Prostate gland (tissue), 2 donors: Measurements from ENCODE around the gene TMPRSS2.

Experiments
- CTCF ChIP-seq, 4 experiments: fragments of 200-600 bp in 2 of 4; fragments of 450-650 bp in 2 of 4; sonication (generic) in 2 of 4; IDR thresholded peaks; 1 replicate in 3 of 4; 2 replicates in 1 of 4; pipeline ENCODE4 v1.5.1; 2016 to 2019; ENCODE audit warnings: antibody characterized with exemption in 4 of 4, mild to moderate bottlenecking in 2 of 4, moderate library complexity in 2 of 4
- POLR2AphosphoS5 ChIP-seq: sonication (generic); formaldehyde crosslinking; IDR thresholded peaks from one replicate; pipeline ENCODE4 v1.6.1; 2017; ENCODE audit warnings: antibody characterized with exemption

DNA sequence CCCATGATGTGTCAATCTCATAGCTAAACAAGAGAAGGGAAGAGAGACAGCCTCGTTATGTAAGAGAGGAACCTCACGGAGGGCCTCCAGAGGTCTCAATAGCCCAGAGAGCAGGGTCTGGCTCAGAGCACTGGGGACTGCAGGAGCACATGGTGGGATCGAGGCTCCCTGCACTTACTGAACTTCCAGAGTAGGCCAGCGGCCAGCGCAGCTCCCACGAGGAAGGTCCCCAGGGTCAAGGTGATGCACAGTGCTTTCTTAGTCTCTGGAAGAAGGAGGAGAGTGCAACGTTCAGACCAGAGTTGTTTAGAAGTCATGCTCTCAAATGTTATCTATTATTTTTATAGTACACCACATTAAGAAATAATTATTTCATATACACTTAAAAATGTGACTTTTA, 18.6 kb downstream of the TMPRSS2 start:
- TF ChIP-seq CTCF (IDR thresholded peaks at IDR 0.05) = no peak
- TF ChIP-seq POLR2AphosphoS5 = no peak
